ENCODE data around the gene SHC4.
"Not testable (repeated sequence)": the region's sequence is repeated elsewhere in the genome, so short reads cannot be mapped to it uniquely, and the experiment has no call there.

Gene SHC4

GRCh38 chr15:48861813-48862431 lies 101.8 kb downstream of the SHC4 start:
- Histone ChIP-seq H3K27me3 (replicated peaks; ENCODE audit: control insufficient read depth, insufficient read depth, low read length) (no peaks in the 10 kb centered on the region), H3K4me1 (ENCODE audit: control insufficient read depth, insufficient read depth, low read length) (peaks cover 30% of the 10 kb centered on the region), H3K36me3 (ENCODE audit: control insufficient read depth, insufficient read depth, low read length, severe bottlenecking) (no peaks in the 10 kb centered on the region), H3K9me3 (ENCODE audit: control insufficient read depth, low read length) (no peaks in the 10 kb centered on the region), H3K4me3 (ENCODE audit: low read length) (no peak overlapping the region), H3K9ac (ENCODE audit: low read length) (no peak overlapping the region)
- peak; percentile 91 for DNase-seq (ENCODE audit: low read depth)

DNA sequence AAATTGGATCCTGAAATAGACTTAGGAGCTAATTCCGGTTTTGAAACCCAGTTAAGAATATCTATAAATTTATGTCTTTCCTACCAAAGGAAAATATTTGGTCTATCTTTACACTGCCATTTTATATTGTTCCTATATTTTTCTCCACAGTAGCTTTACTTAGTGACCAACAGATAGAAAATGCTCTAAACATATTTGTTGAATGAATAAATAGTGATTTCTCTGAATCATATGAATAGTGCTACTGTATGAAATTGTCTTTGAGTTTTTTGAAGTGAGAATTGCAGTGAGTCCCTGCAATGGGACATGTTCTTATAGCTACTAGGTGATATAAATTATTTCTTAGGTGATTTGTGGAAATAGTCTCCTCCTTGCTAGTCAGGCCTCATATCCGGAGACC lies 104.3 kb downstream of the SHC4 start:
- no peaks in the 10 kb centered on the region for H3K36me3 ChIP-seq (ENCODE audit: control insufficient read depth, insufficient read depth, low read length, severe bottlenecking)
- DNase-seq (ENCODE audit: low read depth) = peak; percentile 13
- H3K27me3 ChIP-seq (replicated peaks; ENCODE audit: control insufficient read depth, insufficient read depth, low read length) = no peaks in the 10 kb centered on the region
- H3K9me3 ChIP-seq (ENCODE audit: control insufficient read depth, low read length) = no peaks in the 10 kb centered on the region
- H3K4me1 ChIP-seq (ENCODE audit: control insufficient read depth, insufficient read depth, low read length) = peaks cover 36% of the 10 kb centered on the region
- H3K9ac ChIP-seq (ENCODE audit: low read length) = no peak overlapping the region
- H3K4me3 ChIP-seq (ENCODE audit: low read length) = no peak overlapping the region

GRCh38 chr15:48858401-48858800 lies 105.3 kb downstream of the SHC4 start:
- peaks cover 36% of the 10 kb centered on the region for H3K4me1 ChIP-seq (ENCODE audit: control insufficient read depth, insufficient read depth, low read length)
- DNase-seq (ENCODE audit: low read depth) = peak; percentile 37
- H3K9ac ChIP-seq (ENCODE audit: low read length) = peak overlapping the region; percentile 31
- no peak overlapping the region for H3K4me3 ChIP-seq (ENCODE audit: low read length)
- H3K27me3 ChIP-seq (replicated peaks; ENCODE audit: control insufficient read depth, insufficient read depth, low read length) = no peaks in the 10 kb centered on the region
- H3K9me3 ChIP-seq (ENCODE audit: control insufficient read depth, low read length) = no peaks in the 10 kb centered on the region
- H3K36me3 ChIP-seq (ENCODE audit: control insufficient read depth, insufficient read depth, low read length, severe bottlenecking) = no peaks in the 10 kb centered on the region

GRCh38 chr15:48856942-48857341 lies 106.8 kb downstream of the SHC4 start:
- peak overlapping the region; percentile 29 for H3K9ac ChIP-seq (ENCODE audit: low read length)
- no peak overlapping the region for H3K4me3 ChIP-seq (ENCODE audit: low read length)
- no peaks in the 10 kb centered on the region for H3K27me3 ChIP-seq (replicated peaks; ENCODE audit: control insufficient read depth, insufficient read depth, low read length)
- peak; percentile 70 for DNase-seq (ENCODE audit: low read depth)
- H3K9me3 ChIP-seq (ENCODE audit: control insufficient read depth, low read length) = no peaks in the 10 kb centered on the region
- no peaks in the 10 kb centered on the region for H3K36me3 ChIP-seq (ENCODE audit: control insufficient read depth, insufficient read depth, low read length, severe bottlenecking)
- H3K4me1 ChIP-seq (ENCODE audit: control insufficient read depth, insufficient read depth, low read length) = peaks cover 36% of the 10 kb centered on the region

- DNase-seq (ENCODE audit: low read depth) = peak; percentile 73
- Histone ChIP-seq H3K4me3 (ENCODE audit: low read length) (peak overlapping the region; percentile 43), H3K9ac (ENCODE audit: low read length) (no peak overlapping the region), H3K27me3 (replicated peaks; ENCODE audit: control insufficient read depth, insufficient read depth, low read length) (no peaks in the 10 kb centered on the region), H3K9me3 (ENCODE audit: control insufficient read depth, low read length) (no peaks in the 10 kb centered on the region), H3K36me3 (ENCODE audit: control insufficient read depth, insufficient read depth, low read length, severe bottlenecking) (no peaks in the 10 kb centered on the region), H3K4me1 (ENCODE audit: control insufficient read depth, insufficient read depth, low read length) (peaks cover 36% of the 10 kb centered on the region)
These were observed 107.9 kb downstream of the SHC4 start for GRCh38 chr15:48855501-48856440.

- not testable (repeated sequence) for H3K27me3 ChIP-seq (replicated peaks; ENCODE audit: control insufficient read depth, insufficient read depth, low read length); H3K4me3 ChIP-seq (ENCODE audit: low read length); H3K9me3 ChIP-seq (ENCODE audit: control insufficient read depth, low read length); DNase-seq (ENCODE audit: low read depth); H3K36me3 ChIP-seq (ENCODE audit: control insufficient read depth, insufficient read depth, low read length, severe bottlenecking); H3K9ac ChIP-seq (ENCODE audit: low read length)
- peaks cover 36% of the 10 kb centered on the region for H3K4me1 ChIP-seq (ENCODE audit: control insufficient read depth, insufficient read depth, low read length)
These were observed 109.3 kb downstream of the SHC4 start for GRCh38 chr15:48854434-48854833.

- Histone ChIP-seq H3K9ac (ENCODE audit: low read length) (no peak overlapping the region), H3K4me1 (ENCODE audit: control insufficient read depth, insufficient read depth, low read length) (peaks cover 21% of the 10 kb centered on the region), H3K27me3 (replicated peaks; ENCODE audit: control insufficient read depth, insufficient read depth, low read length) (no peaks in the 10 kb centered on the region), H3K9me3 (ENCODE audit: control insufficient read depth, low read length) (no peaks in the 10 kb centered on the region), H3K4me3 (ENCODE audit: low read length) (no peak overlapping the region), H3K36me3 (ENCODE audit: control insufficient read depth, insufficient read depth, low read length, severe bottlenecking) (no peaks in the 10 kb centered on the region)
- DNase-seq (ENCODE audit: low read depth) = no peak
These were observed 111.8 kb downstream of the SHC4 start for GRCh38 chr15:48851956-48852355.

DNA sequence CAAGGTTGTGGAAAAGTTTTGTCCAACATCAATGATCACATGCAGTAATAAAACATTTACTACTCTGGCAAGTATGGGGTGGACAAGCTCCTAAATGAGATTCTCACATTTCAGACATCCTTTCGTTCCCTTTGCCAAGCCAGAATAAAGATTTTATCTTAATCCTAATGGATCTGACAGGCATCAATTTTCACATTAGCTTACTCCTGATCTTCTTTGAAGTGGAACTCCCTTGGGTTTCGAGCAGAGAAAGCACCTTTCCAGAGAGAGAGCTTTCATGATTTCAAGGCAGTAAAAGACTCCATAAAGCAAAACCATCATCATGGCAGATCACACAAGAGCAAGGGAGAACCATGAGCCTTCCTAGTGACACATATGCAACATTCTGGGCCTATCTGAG lies 113.1 kb downstream of the SHC4 start:
- Histone ChIP-seq H3K9ac (ENCODE audit: low read length) (no peak overlapping the region), H3K36me3 (ENCODE audit: control insufficient read depth, insufficient read depth, low read length, severe bottlenecking) (no peaks in the 10 kb centered on the region), H3K9me3 (ENCODE audit: control insufficient read depth, low read length) (no peaks in the 10 kb centered on the region), H3K27me3 (replicated peaks; ENCODE audit: control insufficient read depth, insufficient read depth, low read length) (no peaks in the 10 kb centered on the region), H3K4me3 (ENCODE audit: low read length) (no peak overlapping the region), H3K4me1 (ENCODE audit: control insufficient read depth, insufficient read depth, low read length) (peaks cover 8% of the 10 kb centered on the region)
- no peak for DNase-seq (ENCODE audit: low read depth)

- no peaks in the 10 kb centered on the region for H3K27me3 ChIP-seq (replicated peaks; ENCODE audit: control insufficient read depth, insufficient read depth, low read length)
- H3K36me3 ChIP-seq (ENCODE audit: control insufficient read depth, insufficient read depth, low read length, severe bottlenecking) = no peaks in the 10 kb centered on the region
- H3K9me3 ChIP-seq (ENCODE audit: control insufficient read depth, low read length) = no peaks in the 10 kb centered on the region
- no peak for DNase-seq (ENCODE audit: low read depth)
- H3K4me1 ChIP-seq (ENCODE audit: control insufficient read depth, insufficient read depth, low read length) = no peaks in the 10 kb centered on the region
- H3K4me3 ChIP-seq (ENCODE audit: low read length) = no peak overlapping the region
- no peak overlapping the region for H3K9ac ChIP-seq (ENCODE audit: low read length)
These were observed 118.6 kb downstream of the SHC4 start for GRCh38 chr15:48845123-48845522.

DNA sequence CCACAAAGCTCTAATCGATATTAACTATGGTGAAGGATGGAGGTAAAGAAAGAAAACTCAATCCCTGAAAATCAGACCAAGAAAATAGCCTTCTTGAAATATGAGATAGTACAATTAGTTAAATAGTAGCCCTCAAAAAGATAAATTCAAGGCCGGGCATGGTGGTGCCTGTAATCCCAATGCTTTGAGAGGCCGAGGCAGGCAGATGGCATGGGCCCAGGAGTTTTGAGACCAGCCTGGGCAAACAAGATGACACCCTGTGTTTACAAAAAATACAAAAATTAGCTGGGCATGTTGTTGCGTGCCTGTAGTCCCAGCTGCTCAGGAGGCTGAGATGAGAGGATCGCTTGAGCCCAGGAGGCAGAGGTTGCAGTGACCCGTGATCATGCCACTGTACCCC lies 121.2 kb downstream of the SHC4 start:
- Histone ChIP-seq H3K36me3 (ENCODE audit: control insufficient read depth, insufficient read depth, low read length, severe bottlenecking) (no peaks in the 10 kb centered on the region), H3K4me1 (ENCODE audit: control insufficient read depth, insufficient read depth, low read length) (no peaks in the 10 kb centered on the region), H3K4me3 (ENCODE audit: low read length) (no peak overlapping the region), H3K27me3 (replicated peaks; ENCODE audit: control insufficient read depth, insufficient read depth, low read length) (no peaks in the 10 kb centered on the region), H3K9me3 (ENCODE audit: control insufficient read depth, low read length) (no peaks in the 10 kb centered on the region), H3K9ac (ENCODE audit: low read length) (no peak overlapping the region)
- no peak for DNase-seq (ENCODE audit: low read depth)

GRCh38 chr15:48834756-48835155 lies 129.0 kb downstream of the SHC4 start:
- H3K9me3 ChIP-seq (ENCODE audit: control insufficient read depth, low read length) = peaks cover 13% of the 10 kb centered on the region
- no peaks in the 10 kb centered on the region for H3K36me3 ChIP-seq (ENCODE audit: control insufficient read depth, insufficient read depth, low read length, severe bottlenecking)
- H3K27me3 ChIP-seq (replicated peaks; ENCODE audit: control insufficient read depth, insufficient read depth, low read length) = no peaks in the 10 kb centered on the region
- no peaks in the 10 kb centered on the region for H3K4me1 ChIP-seq (ENCODE audit: control insufficient read depth, insufficient read depth, low read length)
- no peak for DNase-seq (ENCODE audit: low read depth)
- no peak overlapping the region for H3K4me3 ChIP-seq (ENCODE audit: low read length)
- no peak overlapping the region for H3K9ac ChIP-seq (ENCODE audit: low read length)

Data from adipocyte (in vitro differentiated cells).